NCI-H1092 treated with DMSO at 0.1 percent for 48 hours (cell line): ENCODE measurements around the gene MAGIX.

Source experiments
- DNase-seq: peaks from one replicate; lab custom pipeline; 2025; lab: John Stamatoyannopoulos, UW

Gene MAGIX

GRCh38 chrX:49184294-49185281, 22.0 kb downstream of the MAGIX start:
- peak; percentile 69 for DNase-seq

GRCh38 chrX:49186125-49187027, 23.8 kb downstream of the MAGIX start, which contains the start of gene PRICKLE3:
TSS of gene PRICKLE3 (minus strand) at chrX:49186373. CDS start at chrX:49186297, 76 bp downstream.
- peak; percentile 52 for DNase-seq

GRCh38 chrX:49187028-49187394, 24.5 kb downstream of the MAGIX start:
- no peak for DNase-seq

GRCh38 chrX:49187526-49187925, 25.0 kb downstream of the MAGIX start:
- no peak for DNase-seq

- DNase-seq, result no peak
These were observed 26.0 kb downstream of the MAGIX start for GRCh38 chrX:49188468-49189076.

- DNase-seq, result no peak
These were observed 27.0 kb downstream of the MAGIX start for GRCh38 chrX:49189606-49190005.

- peak; percentile 100 for DNase-seq
These were observed 28.4 kb downstream of the MAGIX start for GRCh38 chrX:49190821-49191573.

GRCh38 chrX:49191574-49192011, 29.0 kb downstream of the MAGIX start:
- DNase-seq, result no peak

- DNase-seq, result peak; percentile 29
These were observed 30.3 kb downstream of the MAGIX start for GRCh38 chrX:49192722-49193328.

- DNase-seq, result no peak
These were observed 31.0 kb downstream of the MAGIX start for GRCh38 chrX:49193542-49193964.

- no peak for DNase-seq
These were observed 35.1 kb downstream of the MAGIX start for GRCh38 chrX:49197543-49198087.

- no peak for DNase-seq
These were observed 36.2 kb downstream of the MAGIX start for GRCh38 chrX:49198540-49199314.

GRCh38 chrX:49199315-49199595, 36.7 kb downstream of the MAGIX start:
- no peak for DNase-seq

GRCh38 chrX:49199906-49200771, 37.6 kb downstream of the MAGIX start, which contains the start of gene SYP:
TSS of gene SYP (minus strand) at chrX:49200193. CDS start at chrX:49200186, 7 bp downstream.
- DNase-seq, result peak; percentile 87

- DNase-seq, result no peak
These were observed 39.5 kb downstream of the MAGIX start for GRCh38 chrX:49202022-49202421.

- DNase-seq, result no peak
These were observed 41.0 kb downstream of the MAGIX start for GRCh38 chrX:49203536-49203935.

- no peak for DNase-seq
These were observed 41.5 kb downstream of the MAGIX start for GRCh38 chrX:49204017-49204416.

- no peak for DNase-seq
These were observed 42.2 kb downstream of the MAGIX start for GRCh38 chrX:49204709-49205108.

- no peak for DNase-seq
These were observed 42.9 kb downstream of the MAGIX start for GRCh38 chrX:49205443-49205842.
